Measurements from ENCODE around the gene PDCD11.

DNA sequence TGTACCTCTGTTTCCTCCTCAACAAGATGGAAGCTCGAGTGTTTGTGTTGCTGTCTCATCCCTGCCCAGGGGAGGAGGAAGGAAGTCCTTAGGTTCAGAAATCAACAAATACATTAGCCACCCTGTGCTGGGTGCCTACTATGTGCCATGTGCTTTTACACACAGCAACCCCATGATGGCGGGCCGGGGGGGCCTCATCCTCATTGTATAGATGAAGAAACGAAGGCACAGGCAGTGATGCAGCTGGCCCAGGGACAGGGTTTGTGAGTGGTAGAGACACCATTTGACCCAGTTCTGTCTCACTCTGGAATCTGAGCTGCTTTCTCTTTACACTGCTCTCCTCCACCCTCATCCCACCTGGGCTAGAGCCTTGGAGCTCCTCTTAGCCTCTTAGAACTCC lies 57.6 kb downstream of the PDCD11 start:
- TF ChIP-seq POLR2A (IDR thresholded peaks at IDR 0.05; ENCODE audit: low read depth, low read length), result no peak
- TF ChIP-seq TAF1 (IDR thresholded peaks at IDR 0.05; ENCODE audit: low read depth, low read length), result no peak
- no peak for TF ChIP-seq SPI1 (IDR thresholded peaks at IDR 0.05; ENCODE audit: low read depth, low read length)
- TF ChIP-seq POLR2AphosphoS5 (IDR thresholded peaks at IDR 0.05; ENCODE audit: low read depth, low read length), result no peak
- no peak for TF ChIP-seq POU2F2 (IDR thresholded peaks at IDR 0.05; ENCODE audit: low read depth, low read length)

Data from GM12891 (cell line).